ENCODE results near the gene RNF169.
"Not testable (repeated sequence)": the region's sequence is repeated elsewhere in the genome, so short reads cannot be mapped to it uniquely, and the experiment has no call there.

The RNF169 gene

GRCh38 chr11:74824285-74824982 is 75.8 kb downstream of the RNF169 start:
- DNase-seq (ENCODE audit: low read depth, low spot score): no peak
- H3K27ac ChIP-seq: no peak overlapping the region
- no peak overlapping the region for H3K4me3 ChIP-seq
- peaks cover 16% of the 10 kb centered on the region for H3K9me3 ChIP-seq (ENCODE audit: low read depth, low read length)
- TF ChIP-seq FOXP2 (optimal IDR thresholded peaks at IDR 0.05; ENCODE audit: control extremely low read depth, extremely low read length, insufficient read depth) (no peak), POLR2AphosphoS5 (IDR thresholded peaks at IDR 0.05; ENCODE audit: borderline replicate concordance, low read depth, low read length) (no peak), EZH2 (IDR thresholded peaks at IDR 0.05) (no peak)
- peaks cover 95% of the 10 kb centered on the region for H3K36me3 ChIP-seq (ENCODE audit: insufficient read depth, low read length)
- no peak overlapping the region for H3K9ac ChIP-seq (ENCODE audit: insufficient read length)

DNA sequence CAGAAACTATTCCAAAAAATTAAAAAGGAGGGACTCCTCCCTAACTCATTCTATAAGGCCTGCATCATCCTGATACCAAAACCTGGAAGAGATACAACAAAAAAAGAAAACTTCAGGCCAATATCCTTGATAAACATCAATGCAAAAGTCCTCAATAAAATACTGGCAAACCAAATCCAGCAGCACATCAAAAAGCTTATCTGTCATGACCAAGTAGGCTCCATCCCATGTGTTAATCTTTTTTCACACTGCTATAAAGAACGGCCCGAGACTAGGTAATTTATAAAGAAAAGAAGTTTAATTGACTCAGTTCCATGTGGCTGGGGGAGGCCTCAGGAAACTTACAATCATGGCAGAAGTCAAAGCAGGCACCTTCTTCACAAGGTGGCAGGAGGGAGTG is 76.9 kb downstream of the RNF169 start:
- H3K9ac ChIP-seq (ENCODE audit: insufficient read length); H3K27ac ChIP-seq; H3K4me3 ChIP-seq; DNase-seq (ENCODE audit: low read depth, low spot score): not testable (repeated sequence)
- Histone ChIP-seq H3K9me3 (ENCODE audit: low read depth, low read length) (peaks cover 16% of the 10 kb centered on the region), H3K36me3 (ENCODE audit: insufficient read depth, low read length) (peaks cover 95% of the 10 kb centered on the region)

DNA sequence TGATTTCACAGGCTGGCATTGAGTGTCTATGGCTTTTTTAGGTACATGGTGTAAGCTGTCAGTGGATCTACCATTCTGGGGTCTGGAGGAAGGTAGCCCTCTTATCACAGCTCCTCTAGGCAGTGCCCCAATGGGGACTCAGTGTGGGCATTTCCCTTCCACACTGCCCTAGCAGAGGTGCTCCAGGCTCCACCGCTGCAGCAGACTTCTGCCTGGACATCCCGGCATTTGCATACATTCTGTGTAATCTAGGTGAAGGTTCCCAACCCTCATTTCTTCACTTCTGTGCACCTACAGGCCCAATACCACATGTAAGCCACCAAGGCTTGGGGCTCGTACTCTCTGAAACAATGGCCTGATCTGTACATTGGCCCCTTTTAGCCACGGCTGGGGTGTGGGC is 78.3 kb downstream of the RNF169 start:
- Histone ChIP-seq H3K36me3 (ENCODE audit: insufficient read depth, low read length) (peaks cover 92% of the 10 kb centered on the region), H3K9ac (ENCODE audit: insufficient read length) (no peak overlapping the region), H3K9me3 (ENCODE audit: low read depth, low read length) (peaks cover 16% of the 10 kb centered on the region), H3K4me3 (no peak overlapping the region), H3K27ac (no peak overlapping the region)
- DNase-seq (ENCODE audit: low read depth, low spot score): no peak
- TF ChIP-seq EZH2 (IDR thresholded peaks at IDR 0.05): no peak
- TF ChIP-seq POLR2AphosphoS5 (IDR thresholded peaks at IDR 0.05; ENCODE audit: borderline replicate concordance, low read depth, low read length): no peak
- TF ChIP-seq FOXP2 (optimal IDR thresholded peaks at IDR 0.05; ENCODE audit: control extremely low read depth, extremely low read length, insufficient read depth): no peak

- Histone ChIP-seq H3K9ac (ENCODE audit: insufficient read length) (no peak overlapping the region), H3K4me3 (no peak overlapping the region), H3K9me3 (ENCODE audit: low read depth, low read length) (no peaks in the 10 kb centered on the region), H3K27ac (no peak overlapping the region), H3K36me3 (ENCODE audit: insufficient read depth, low read length) (peaks cover 64% of the 10 kb centered on the region)
- TF ChIP-seq POLR2AphosphoS5 (IDR thresholded peaks at IDR 0.05; ENCODE audit: borderline replicate concordance, low read depth, low read length) (no peak), EZH2 (IDR thresholded peaks at IDR 0.05) (no peak), FOXP2 (optimal IDR thresholded peaks at IDR 0.05; ENCODE audit: control extremely low read depth, extremely low read length, insufficient read depth) (no peak)
- no peak for DNase-seq (ENCODE audit: low read depth, low spot score)
These were observed 88.5 kb downstream of the RNF169 start for GRCh38 chr11:74837191-74837590.

DNA sequence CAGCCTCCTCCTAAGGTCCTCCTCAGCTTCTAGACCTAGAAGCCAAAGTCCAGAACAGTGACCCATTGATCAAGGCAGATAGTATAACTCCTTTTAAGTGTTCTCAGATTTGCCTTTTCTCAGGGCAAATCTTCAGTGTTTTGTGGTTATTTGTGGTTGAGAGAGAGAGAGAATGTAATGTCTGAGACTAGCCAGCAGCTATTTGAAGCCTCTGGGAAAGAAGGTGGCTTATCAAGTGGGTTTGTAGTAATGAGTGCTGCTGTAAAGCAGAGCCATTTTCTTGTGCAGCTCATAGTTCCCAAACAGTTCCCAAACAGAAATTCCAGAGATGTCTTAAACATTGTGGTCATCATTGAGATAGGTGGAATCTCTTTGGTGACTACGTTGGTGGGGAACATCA is 89.5 kb downstream of the RNF169 start:
- Histone ChIP-seq H3K9ac (ENCODE audit: insufficient read length) (no peak overlapping the region), H3K4me3 (no peak overlapping the region), H3K9me3 (ENCODE audit: low read depth, low read length) (no peaks in the 10 kb centered on the region), H3K36me3 (ENCODE audit: insufficient read depth, low read length) (peaks cover 62% of the 10 kb centered on the region), H3K27ac (no peak overlapping the region)
- DNase-seq (ENCODE audit: low read depth, low spot score): no peak
- no peak for TF ChIP-seq EZH2 (IDR thresholded peaks at IDR 0.05)
- no peak for TF ChIP-seq POLR2AphosphoS5 (IDR thresholded peaks at IDR 0.05; ENCODE audit: borderline replicate concordance, low read depth, low read length)
- TF ChIP-seq FOXP2 (optimal IDR thresholded peaks at IDR 0.05; ENCODE audit: control extremely low read depth, extremely low read length, insufficient read depth): no peak

DNA sequence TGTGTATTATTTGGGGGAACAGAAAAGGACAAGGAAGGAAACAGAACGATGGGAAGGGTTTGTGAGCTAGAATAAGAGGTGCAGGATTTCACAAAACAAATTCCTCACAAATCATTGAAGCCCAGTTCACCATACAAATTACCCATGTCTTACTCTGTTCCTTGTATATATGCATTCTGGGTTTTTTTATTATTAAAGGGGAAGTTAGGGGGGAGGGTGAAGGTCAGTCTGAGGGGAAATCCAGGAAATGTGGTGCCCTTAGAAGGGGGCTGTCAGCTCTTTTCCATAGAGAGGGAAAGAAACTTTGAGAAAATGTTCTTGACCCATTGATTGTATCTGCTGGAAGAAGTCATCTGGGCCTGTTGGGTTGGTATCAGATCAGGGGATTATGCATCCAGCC is 90.8 kb downstream of the RNF169 start:
- no peak for DNase-seq (ENCODE audit: low read depth, low spot score)
- no peak for TF ChIP-seq POLR2AphosphoS5 (IDR thresholded peaks at IDR 0.05; ENCODE audit: borderline replicate concordance, low read depth, low read length)
- no peak for TF ChIP-seq EZH2 (IDR thresholded peaks at IDR 0.05)
- TF ChIP-seq FOXP2 (optimal IDR thresholded peaks at IDR 0.05; ENCODE audit: control extremely low read depth, extremely low read length, insufficient read depth): no peak
- H3K36me3 ChIP-seq (ENCODE audit: insufficient read depth, low read length): peaks cover 56% of the 10 kb centered on the region

GRCh38 chr11:74839971-74840370 is 91.3 kb downstream of the RNF169 start:
- H3K27ac ChIP-seq: no peak overlapping the region
- no peak overlapping the region for H3K9ac ChIP-seq (ENCODE audit: insufficient read length)
- peaks cover 52% of the 10 kb centered on the region for H3K36me3 ChIP-seq (ENCODE audit: insufficient read depth, low read length)
- no peak overlapping the region for H3K4me3 ChIP-seq
- TF ChIP-seq FOXP2 (optimal IDR thresholded peaks at IDR 0.05; ENCODE audit: control extremely low read depth, extremely low read length, insufficient read depth): no peak
- TF ChIP-seq POLR2AphosphoS5 (IDR thresholded peaks at IDR 0.05; ENCODE audit: borderline replicate concordance, low read depth, low read length): no peak
- TF ChIP-seq EZH2 (IDR thresholded peaks at IDR 0.05): no peak
- no peaks in the 10 kb centered on the region for H3K9me3 ChIP-seq (ENCODE audit: low read depth, low read length)
- DNase-seq (ENCODE audit: low read depth, low spot score): no peak

More for the DNA sequence above, 90.8 kb downstream of the RNF169 start:
- Histone ChIP-seq H3K27ac (no peak overlapping the region), H3K4me3 (no peak overlapping the region), H3K9me3 (ENCODE audit: low read depth, low read length) (no peaks in the 10 kb centered on the region), H3K9ac (ENCODE audit: insufficient read length) (no peak overlapping the region)

GRCh38 chr11:74840486-74840885 is 91.8 kb downstream of the RNF169 start:
- DNase-seq (ENCODE audit: low read depth, low spot score): no peak
- TF ChIP-seq POLR2AphosphoS5 (IDR thresholded peaks at IDR 0.05; ENCODE audit: borderline replicate concordance, low read depth, low read length) (no peak), FOXP2 (optimal IDR thresholded peaks at IDR 0.05; ENCODE audit: control extremely low read depth, extremely low read length, insufficient read depth) (no peak), EZH2 (IDR thresholded peaks at IDR 0.05) (no peak)
- peaks cover 47% of the 10 kb centered on the region for H3K36me3 ChIP-seq (ENCODE audit: insufficient read depth, low read length)
- H3K9me3 ChIP-seq (ENCODE audit: low read depth, low read length): no peaks in the 10 kb centered on the region
- no peak overlapping the region for H3K9ac ChIP-seq (ENCODE audit: insufficient read length)
- no peak overlapping the region for H3K27ac ChIP-seq
- H3K4me3 ChIP-seq: no peak overlapping the region

DNA sequence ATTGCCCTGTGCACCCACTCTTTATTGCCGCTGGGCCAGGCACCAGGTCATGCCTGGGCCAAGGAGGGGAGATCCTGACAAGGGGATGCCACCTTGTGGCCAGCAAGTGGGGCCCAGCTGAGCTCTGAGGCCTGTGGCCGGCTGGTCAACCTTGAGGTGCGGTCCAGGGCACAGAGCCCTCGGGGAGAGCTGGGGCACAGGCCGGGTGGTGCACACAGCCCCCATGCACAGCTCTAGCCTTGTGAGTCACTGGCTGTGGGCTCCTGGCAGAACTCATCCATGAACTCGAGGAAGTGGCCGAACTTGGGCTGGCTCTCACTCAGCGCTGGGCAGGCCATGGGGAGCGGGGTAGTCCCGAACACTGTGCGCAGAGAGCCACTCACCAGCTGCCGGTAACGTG is 94.3 kb downstream of the RNF169 start:
- Histone ChIP-seq H3K36me3 (ENCODE audit: insufficient read depth, low read length) (peaks cover 22% of the 10 kb centered on the region), H3K27ac (no peak overlapping the region), H3K9me3 (ENCODE audit: low read depth, low read length) (no peaks in the 10 kb centered on the region), H3K9ac (ENCODE audit: insufficient read length) (no peak overlapping the region), H3K4me3 (no peak overlapping the region)
- TF ChIP-seq EZH2 (IDR thresholded peaks at IDR 0.05) (no peak), POLR2AphosphoS5 (IDR thresholded peaks at IDR 0.05; ENCODE audit: borderline replicate concordance, low read depth, low read length) (no peak), FOXP2 (optimal IDR thresholded peaks at IDR 0.05; ENCODE audit: control extremely low read depth, extremely low read length, insufficient read depth) (no peak)
- DNase-seq (ENCODE audit: low read depth, low spot score): no peak

Data from SK-N-MC (cell line).